Measurements from ENCODE around the gene GALNT10.
A peak's percentile ranks its signal among the peaks of the same experiment; 100 is the strongest.

Gene GALNT10

GRCh38 chr5:154205441-154206117, 15.0 kb downstream of the GALNT10 start:
- no peak for DNase-seq (ENCODE audit: low spot score)
- TF ChIP-seq CTCF (IDR thresholded peaks at IDR 0.05), result no peak
- H3K4me3 ChIP-seq, result no peak overlapping the region
- no peak overlapping the region for H3K27ac ChIP-seq

- DNase-seq (ENCODE audit: low spot score), result no peak
- TF ChIP-seq CTCF (IDR thresholded peaks at IDR 0.05), result no peak
- Histone ChIP-seq H3K27ac (no peak overlapping the region), H3K4me3 (no peak overlapping the region)
Measured at GRCh38 chr5:154206311-154206710, 15.8 kb downstream of the GALNT10 start.

GRCh38 chr5:154207204-154207603, 16.7 kb downstream of the GALNT10 start:
- Histone ChIP-seq H3K4me3 (no peak overlapping the region), H3K27ac (no peak overlapping the region)
- no peak for TF ChIP-seq CTCF (IDR thresholded peaks at IDR 0.05)
- DNase-seq (ENCODE audit: low spot score), result no peak

GRCh38 chr5:154209591-154210081, 19.1 kb downstream of the GALNT10 start:
- no peak overlapping the region for H3K27ac ChIP-seq
- DNase-seq (ENCODE audit: low spot score), result no peak
- no peak overlapping the region for H3K4me3 ChIP-seq
- TF ChIP-seq CTCF (IDR thresholded peaks at IDR 0.05), result no peak

- H3K4me3 ChIP-seq, result no peak overlapping the region
- peak; percentile 50 for DNase-seq (ENCODE audit: low spot score)
- no peak overlapping the region for H3K27ac ChIP-seq
- TF ChIP-seq CTCF (IDR thresholded peaks at IDR 0.05), result no peak
Measured at GRCh38 chr5:154210163-154210562, 19.6 kb downstream of the GALNT10 start.

- TF ChIP-seq CTCF (IDR thresholded peaks at IDR 0.05), result no peak
- Histone ChIP-seq H3K4me3 (no peak overlapping the region), H3K27ac (no peak overlapping the region)
- no peak for DNase-seq (ENCODE audit: low spot score)
Measured at GRCh38 chr5:154211641-154212390, 21.3 kb downstream of the GALNT10 start.

GRCh38 chr5:154213592-154213991, 23.1 kb downstream of the GALNT10 start:
- TF ChIP-seq CTCF (IDR thresholded peaks at IDR 0.05), result no peak
- no peak overlapping the region for H3K27ac ChIP-seq
- no peak overlapping the region for H3K4me3 ChIP-seq
- no peak for DNase-seq (ENCODE audit: low spot score)
